HuH-7.5 (cell line): ENCODE results near the gene ARHGAP30.

Source experiments
- DNase-seq: peaks from one replicate; pipeline ENCODE4 v3.0.0; 2011; ENCODE audit warnings: low spot score

ARHGAP30 gene

GRCh38 chr1:161013488-161014230, 56.0 kb downstream of the ARHGAP30 start:
- DNase-seq, result peak; percentile 81

- DNase-seq, result no peak
Observed at GRCh38 chr1:161013131-161013487, 56.6 kb downstream of the ARHGAP30 start.

GRCh38 chr1:161012420-161012819, 57.3 kb downstream of the ARHGAP30 start:
- DNase-seq, result no peak

GRCh38 chr1:161009602-161010211, 60.0 kb downstream of the ARHGAP30 start:
- DNase-seq, result no peak

GRCh38 chr1:161008869-161009510, 60.7 kb downstream of the ARHGAP30 start:
- no peak for DNase-seq

GRCh38 chr1:161007369-161007768, 62.3 kb downstream of the ARHGAP30 start:
- DNase-seq, result no peak

GRCh38 chr1:161006563-161006962, 63.1 kb downstream of the ARHGAP30 start:
- DNase-seq, result no peak

GRCh38 chr1:161001525-161001924, 68.2 kb downstream of the ARHGAP30 start:
- DNase-seq, result no peak

GRCh38 chr1:161000736-161001480, 68.8 kb downstream of the ARHGAP30 start:
- no peak for DNase-seq

- DNase-seq, result no peak
Observed at GRCh38 chr1:160999376-160999775, 70.3 kb downstream of the ARHGAP30 start.

GRCh38 chr1:160997323-160998038, 72.2 kb downstream of the ARHGAP30 start:
- peak; percentile 39 for DNase-seq
